ENCODE measurements around the gene HLA-C.
"Not testable (repeated sequence)": the region's sequence is repeated elsewhere in the genome, so short reads cannot be mapped to it uniquely, and the experiment has no call there.

The HLA-C gene

DNA sequence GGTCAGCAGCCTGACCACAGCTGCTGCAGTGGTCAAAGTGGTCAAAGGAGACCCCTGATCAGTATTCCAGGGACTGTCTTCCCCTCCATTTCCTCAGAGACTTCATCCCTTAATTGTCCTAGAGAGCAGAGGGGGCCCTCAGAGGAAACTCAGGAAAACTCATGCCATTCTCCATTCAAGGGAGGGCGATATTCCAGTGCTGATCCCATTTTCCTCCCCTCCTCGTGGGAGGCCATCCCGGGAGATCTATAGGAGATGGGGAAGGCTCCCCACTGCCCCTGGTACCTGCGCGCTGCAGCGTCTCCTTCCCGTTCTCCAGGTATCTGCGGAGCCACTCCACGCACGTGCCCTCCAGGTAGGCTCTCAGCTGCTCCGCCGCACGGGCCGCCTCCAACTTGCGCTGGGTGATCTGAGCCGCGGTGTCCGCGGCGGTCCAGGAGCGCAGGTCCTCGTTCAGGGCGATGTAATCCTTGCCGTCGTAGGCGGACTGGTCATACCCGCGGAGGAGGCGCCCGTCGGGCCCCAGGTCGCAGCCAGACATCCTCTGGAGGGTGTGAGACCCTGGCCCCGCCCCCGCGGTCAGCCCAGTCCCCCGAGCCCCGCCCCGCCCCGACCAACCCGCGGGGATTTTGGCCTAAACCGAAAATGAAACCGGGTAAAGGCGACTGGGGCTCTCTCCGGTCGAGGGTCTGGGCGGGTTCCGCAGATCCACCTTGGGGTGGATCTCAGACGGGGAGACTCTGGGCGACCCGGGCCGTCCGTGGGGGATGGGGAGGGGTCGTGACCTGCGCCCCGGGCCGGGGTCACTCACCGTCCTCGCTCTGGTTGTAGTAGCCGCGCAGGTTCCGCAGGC is 878 bp downstream of the HLA-C start:
- no peak for DNase-seq (ENCODE audit: low read depth)

DNA sequence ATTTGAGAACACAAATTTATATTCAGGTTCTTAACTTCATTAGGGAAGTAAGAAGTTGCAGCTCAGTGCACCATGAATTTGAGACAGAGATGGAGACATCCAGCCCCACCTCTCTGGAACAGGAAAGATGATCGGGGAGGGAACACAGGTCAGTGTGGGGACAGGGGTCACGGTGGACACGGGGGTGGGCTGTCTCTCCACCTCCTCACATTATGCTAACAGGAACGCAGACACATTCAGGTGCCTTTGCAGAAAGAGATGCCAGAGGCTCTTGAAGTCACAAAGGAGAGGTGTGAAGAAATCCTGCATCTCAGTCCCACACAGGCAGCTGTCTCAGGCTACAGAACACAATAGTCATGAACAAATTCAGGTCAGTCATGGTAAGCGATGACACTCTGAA is 3.1 kb downstream of the HLA-C start:
- DNase-seq (ENCODE audit: low read depth), result no peak

DNA sequence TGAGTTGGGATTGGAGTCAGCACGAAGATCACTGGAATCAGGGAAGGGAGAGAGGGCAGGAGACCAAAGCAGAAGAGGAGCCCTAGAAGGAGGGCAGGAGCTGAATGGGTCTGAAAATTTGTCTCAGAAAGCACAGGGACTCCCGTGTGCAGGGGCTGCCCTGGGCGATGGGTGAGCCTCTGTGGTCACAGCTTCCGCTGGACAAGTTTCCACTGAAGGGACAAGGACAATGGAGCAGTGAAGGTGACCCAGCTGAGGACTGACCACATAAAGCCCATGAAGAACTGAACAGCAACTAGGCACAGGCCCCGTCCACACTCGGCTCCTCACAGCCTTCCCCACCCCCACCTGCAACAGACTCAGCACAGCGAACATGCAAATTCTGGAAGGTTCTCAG is 3.5 kb downstream of the HLA-C start:
- no peak for DNase-seq (ENCODE audit: low read depth)

DNA sequence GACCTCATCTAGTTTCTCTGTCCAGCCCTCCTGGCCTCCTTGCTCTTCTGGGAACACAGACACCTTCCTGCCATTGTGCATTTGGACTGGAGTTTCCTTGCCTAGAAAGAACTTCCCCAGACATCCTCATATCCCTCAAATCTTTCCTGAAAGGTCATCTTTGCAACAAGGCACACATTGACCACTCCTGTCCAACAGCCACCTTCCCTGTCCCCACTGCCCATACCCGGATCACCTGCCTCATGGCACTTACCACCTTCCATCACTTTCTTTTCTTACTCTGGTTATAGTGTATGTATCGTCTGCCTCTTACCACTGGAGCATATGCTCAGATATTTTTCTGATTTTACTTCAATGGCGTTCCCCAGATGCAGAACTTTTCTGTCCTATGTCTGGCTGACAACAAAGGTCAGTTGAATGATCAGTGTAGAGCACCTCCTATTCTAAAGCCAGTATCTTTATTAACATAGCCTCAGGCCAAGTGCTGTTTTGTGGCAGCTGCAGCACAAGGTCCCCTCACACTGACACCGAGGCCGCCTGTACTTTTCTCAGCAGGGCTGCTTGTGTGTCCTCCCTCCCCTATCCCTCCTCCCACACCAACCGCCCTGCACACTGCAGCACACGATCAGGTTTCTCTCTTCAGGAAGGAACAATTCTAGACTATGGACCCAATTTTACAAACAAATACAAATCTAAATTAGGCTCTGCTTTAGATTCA is 4.1 kb downstream of the HLA-C start:
- DNase-seq (ENCODE audit: low read depth), result no peak

DNA sequence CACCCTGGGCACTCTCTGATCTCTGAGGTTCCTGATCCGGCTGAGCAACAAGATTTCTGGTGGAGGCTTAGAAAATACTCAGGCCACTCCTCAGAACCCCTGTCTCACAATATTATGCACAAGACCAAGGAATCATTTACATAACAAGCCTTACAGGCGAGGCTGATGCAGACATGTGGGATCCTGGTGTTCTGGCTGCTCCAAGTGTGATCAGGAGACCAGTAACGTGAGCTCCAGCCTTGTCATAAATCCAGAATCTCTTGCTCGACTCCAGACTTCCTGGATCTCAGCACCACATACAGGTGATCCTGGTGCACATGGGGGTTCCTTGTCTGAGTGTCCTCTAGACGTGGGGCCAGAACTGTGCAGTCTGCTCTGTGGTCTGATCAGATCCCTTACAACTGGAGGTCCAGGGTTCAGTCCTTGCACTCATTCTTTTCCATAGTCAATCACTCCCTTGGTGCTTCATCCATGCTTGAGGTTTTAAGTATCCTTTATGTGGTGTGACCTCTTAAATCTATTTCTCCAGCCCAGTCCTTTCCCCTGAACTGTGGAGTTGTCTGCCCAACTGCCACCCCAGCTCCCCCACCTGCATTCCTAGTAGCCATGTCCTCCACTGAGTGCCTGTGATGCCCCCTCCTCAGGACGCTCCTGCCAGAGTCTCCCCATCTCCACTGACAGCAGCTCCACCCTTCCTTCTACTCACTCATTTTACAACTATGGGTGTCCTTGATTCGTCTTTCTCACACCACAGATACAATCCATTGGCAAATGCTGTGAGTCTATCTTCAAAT is 5.1 kb downstream of the HLA-C start:
- no peak for DNase-seq (ENCODE audit: low read depth)

DNA sequence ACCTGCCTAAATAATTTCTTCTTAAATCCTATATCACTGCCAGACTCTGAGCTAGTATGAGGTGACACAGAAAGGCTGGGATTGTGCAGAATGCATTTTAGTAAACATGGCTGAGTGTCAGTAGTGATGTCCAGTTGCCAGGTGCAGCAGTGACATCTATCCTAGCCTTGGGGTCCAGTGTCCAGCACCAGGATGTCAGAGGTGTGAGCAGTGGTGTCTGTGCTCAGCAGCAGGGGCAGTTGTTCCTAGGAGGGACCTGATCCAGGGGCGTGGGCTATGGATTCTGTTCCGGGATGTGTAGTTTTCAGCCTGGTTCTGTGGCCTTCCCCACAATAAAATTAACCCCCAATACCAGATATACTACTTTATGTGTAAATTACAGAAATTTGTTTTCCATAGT is 6.0 kb downstream of the HLA-C start:
- DNase-seq (ENCODE audit: low read depth), result no peak

DNA sequence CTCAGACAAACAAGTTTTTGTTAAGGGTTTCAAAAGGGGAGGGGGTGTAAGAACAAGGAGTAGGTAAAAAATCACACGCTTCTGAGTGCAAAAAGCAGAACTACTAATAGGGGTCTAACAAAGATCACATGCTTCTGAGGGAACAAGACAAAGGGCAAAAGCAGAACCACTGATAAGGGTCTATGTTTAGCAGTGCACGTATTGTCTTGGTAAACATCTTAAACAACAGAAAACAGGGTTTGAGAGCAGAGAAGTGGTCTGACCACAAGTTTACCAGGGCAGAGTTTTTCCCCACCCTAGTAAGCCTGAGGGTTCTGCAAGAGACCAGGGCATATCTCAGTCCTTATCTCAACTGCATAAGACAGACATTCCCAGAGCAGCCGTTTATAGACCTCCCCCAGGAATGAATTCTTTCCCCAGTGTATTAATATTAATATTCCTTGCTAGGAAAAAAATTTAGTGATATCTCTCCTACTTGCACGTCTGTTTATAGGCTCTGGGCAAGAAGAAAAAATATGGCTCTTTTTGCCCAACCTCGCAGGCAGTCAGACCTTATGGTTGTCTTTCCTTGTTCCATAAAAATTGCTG is 8.5 kb downstream of the HLA-C start:
- not testable (repeated sequence) for DNase-seq (ENCODE audit: low read depth)

DNA sequence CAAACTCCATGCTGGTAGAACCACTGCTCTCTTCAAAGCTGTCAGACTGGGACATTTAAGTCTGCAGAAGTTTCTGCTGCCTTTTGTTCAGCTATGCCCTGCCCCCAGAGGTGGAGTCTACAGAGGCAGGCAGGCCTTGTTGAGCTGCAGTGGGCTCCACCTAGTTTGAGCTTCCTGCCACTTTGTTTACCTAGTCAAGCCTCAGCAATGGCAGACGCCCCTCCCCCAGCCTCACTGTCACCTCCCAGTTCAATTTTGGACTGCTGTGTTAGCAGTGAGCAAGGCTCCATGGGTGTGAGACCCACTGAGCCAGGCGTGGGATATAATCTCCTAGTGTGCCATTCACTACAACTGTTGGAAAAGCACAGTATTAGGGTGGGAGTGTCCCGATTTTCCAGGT is 11.9 kb downstream of the HLA-C start:
- not testable (repeated sequence) for DNase-seq (ENCODE audit: low read depth)

DNA sequence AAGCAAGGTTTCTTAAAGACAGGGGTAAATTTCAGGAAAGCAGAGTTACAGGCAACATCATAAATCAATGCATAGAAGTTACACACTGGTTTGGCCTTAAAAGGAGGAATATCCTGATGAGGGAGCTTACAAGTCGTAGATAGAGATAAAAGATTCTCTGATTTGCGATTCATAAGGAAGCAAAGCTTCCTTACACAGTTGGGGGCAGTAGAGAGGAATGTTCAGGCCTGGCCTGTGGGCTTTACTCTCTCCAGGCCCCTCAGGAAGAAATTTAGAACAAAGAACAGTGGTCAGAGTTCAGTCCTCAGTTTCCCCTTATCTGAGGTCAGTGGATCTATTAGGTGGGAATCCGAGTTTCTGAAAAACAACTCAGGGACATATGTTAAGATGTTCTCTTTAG is 19.3 kb downstream of the HLA-C start:
- DNase-seq (ENCODE audit: low read depth), result no peak

DNA sequence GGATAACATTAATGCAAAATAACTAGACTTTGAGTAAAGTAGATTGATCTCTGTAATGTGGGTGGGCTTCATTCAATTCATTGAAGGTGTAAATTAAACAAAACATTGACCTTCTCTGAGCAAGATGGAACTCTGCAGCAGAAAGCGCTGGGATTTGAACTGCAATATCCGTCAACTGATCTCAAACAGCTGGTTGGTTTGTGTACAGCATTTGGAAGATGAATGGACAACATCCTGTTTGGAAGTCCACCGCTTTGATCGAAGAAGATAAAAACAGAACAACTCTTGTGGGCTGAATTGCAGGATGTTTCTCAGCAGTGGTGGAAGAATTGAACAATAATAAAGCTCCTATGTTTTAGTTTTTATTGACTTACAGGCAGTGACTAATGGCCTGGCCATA is 20.6 kb downstream of the HLA-C start:
- DNase-seq (ENCODE audit: low read depth), result no peak

DNA sequence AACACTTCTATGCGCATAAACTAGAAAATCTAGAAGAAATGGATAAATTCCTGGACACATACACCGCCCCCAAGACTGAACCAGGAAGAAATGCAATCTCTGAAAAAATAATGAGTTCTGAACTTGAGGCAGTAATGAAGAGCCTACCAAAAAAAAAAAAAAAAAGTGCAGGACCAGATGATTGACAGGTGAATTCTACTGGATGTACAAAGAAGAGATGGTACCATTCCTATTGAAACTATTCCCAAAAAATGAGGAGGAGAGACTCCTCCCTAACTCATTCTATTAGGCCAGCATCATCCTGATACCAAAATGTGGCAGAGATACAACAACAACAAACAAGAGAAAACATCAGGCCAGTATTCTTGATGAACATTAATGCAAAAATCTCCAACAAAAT is 22.7 kb downstream of the HLA-C start:
- DNase-seq (ENCODE audit: low read depth), result no peak

DNA sequence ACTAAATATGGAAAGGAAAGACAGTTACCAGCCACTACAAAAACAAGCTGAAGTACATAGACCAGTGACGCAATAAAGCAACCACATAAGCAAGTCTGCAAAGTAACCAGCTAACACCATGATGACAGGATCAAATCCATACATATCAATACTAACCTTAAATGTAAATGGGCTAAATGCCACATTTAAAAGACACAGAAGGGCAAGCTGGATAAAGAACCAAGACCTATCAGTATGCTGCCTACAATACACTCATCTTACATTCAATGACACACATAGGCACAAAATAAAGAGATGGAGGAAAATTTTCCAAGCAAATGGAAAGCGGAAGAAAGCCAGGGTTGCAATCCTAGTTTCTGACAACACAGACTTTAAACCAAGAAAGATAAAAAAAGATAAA is 24.1 kb downstream of the HLA-C start:
- no peak for DNase-seq (ENCODE audit: low read depth)

DNA sequence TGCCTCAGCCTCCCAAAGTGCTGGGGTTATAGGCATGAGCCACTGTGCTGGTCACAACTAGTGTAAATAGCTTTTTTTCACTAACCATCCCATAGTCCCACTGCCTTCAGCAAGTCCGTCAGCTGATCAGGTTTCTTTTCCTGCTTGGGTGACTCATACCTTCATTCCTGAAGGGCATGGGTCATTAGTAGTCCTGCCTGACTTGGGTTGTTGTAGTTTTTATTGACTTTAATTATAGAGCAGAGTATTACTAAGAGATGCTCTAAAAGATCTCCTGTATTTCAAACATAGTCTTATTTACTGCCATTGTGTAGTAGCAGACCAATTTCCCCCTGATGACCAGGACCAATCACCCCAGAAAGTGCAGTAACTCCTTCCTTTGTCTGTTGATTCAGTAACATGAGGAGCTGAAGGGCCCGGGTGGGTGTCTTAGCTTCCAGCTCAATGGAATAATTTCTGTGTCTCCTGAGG is 25.8 kb downstream of the HLA-C start:
- DNase-seq (ENCODE audit: low read depth), result peak; percentile 65

DNA sequence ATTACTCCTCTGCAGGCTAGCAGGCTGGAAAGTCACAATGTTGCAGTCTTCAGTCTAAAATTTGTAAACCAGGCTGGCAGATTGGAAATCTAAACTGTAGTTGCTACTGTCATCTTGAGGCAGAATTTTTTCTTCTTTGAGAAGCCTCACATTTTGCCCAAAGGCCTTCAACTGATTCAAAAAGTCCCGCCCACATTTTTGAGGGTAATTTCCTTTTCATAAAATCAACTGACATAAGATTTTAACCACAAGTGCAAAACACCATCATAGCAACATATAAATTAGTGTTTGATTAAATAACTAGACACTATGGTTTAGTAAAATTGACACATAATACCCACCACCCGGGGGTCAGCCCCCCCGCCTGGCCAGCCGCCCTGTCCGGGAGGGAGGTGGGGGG is 28.4 kb downstream of the HLA-C start:
- DNase-seq (ENCODE audit: low read depth), result no peak

DNA sequence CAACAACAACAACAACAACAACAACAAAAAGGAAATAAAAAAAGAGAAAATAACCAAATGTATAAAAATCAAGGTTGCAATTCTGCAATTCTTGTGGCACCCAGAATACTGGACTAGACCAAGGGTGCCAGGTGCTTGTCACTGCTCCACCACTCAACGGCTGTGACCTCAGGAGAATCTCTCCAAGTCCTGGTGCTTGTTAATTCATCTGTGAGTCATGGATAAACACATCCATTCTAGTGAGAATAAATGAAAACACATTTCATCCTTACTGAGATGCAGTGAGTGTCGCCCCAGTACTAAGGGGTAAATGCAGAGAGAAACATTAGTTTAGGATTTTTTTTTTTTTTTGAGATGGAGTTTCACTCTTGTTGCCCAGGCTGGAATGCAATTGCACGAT is 32.0 kb downstream of the HLA-C start:
- no peak for DNase-seq (ENCODE audit: low read depth)

DNA sequence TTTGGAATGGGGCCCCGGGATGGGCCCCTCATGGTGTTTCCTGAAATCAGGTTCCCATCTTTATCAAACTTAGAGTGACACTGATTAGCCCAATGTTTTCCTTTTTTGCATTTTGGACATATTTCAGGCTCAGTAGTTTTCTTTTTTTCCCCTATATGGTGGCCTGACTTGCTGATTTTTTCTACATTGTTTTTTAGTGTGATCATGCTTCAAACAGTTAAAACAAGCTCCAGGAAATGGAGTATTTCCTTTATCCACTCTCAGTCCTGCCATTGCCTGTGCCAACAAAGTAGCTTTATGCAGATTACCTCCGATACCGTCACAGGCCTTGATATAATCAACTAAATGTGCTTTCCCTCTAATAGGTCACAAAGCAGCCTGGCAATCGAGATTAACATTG is 37.8 kb downstream of the HLA-C start:
- not testable (repeated sequence) for DNase-seq (ENCODE audit: low read depth)

DNA sequence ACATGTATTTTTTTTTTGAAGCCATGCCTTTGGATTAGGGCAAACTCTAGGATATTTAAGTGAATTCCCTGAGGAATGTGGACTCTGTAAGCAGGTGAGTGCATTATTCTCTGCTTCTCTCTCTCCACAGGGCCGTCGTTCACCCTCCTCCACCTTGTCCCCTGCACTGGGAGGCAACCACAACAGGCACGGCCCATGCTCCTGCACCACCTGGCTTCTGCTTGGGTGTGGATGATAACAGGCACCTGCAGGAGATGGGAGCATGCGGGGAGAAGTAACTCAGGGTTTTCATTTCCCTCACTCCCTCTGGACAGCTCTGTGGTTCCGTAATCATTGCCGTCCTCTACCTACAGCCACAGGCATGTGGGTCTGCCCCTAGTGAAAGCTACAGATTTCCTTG is 43.4 kb downstream of the HLA-C start:
- no peak for DNase-seq (ENCODE audit: low read depth)

DNA sequence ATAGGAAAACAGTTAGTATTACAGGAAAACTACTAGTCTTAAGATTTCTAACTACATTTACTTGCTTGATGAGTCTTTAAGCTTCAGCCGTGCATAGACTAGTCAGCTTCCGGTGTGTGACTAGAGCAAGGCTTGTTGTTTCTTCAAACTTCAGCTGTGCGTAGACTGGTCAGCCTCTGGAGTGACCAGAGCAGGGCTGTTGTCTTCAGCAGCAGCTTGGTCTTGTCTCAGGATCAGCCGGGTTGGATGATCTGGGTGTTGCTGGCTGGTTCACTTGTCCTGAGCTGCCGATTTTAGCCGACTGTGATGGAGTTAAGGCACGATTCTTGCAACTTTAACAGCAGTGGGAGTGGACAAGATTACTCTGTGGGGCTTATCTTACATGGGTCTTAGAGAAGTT is 44.7 kb downstream of the HLA-C start:
- no peak for DNase-seq (ENCODE audit: low read depth)

DNA sequence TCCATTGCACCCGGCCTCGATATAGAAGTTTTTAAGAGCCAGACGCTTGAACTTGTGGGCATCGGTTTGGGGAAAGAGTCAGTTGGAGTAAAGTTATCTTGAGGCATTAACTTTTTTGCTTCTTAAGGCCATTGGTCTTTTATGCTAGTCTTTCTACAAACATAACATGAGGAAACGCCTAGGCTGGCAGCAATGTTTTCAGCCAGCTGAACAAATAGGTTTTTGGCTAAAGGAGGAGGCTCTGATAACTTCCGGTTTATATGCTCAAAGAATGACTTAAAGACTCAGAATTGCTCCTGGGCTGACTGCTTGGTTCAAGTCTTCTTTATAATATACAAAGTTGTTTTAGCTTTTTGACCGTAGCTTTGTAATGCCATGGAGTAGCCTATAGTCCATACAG is 46.2 kb downstream of the HLA-C start:
- DNase-seq (ENCODE audit: low read depth), result no peak

DNA sequence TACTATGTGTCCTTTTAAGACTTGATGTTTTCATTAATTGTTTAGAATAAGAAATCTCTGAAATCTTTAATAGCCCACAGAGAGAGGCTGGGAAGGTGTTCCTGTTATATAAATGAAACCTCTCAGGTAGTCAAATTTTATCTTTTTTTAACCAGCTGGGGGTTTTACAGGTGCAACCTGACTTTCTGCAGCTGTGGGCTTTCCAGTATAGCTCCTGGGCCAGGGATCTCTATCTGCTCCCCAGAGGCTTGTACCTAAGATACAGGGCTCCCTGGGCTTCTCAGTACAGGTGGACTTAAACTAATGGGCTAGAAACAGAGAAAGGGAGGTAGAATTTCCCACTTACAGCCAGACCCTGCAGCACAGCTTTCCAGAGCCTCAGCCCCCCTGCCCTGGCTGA is 49.4 kb downstream of the HLA-C start:
- DNase-seq (ENCODE audit: low read depth), result no peak
